GM06990 (cell line): Measurements from ENCODE around the gene POU2F3.

Experiments used
- DNase-seq: peaks from one replicate; pipeline ENCODE4 v3.0.0-alpha.2; 2011; ENCODE audit not compliant: insufficient read length; ENCODE audit errors: extremely low read depth
- H3K27me3 ChIP-seq: replicated peaks from 2 replicates; pipeline ENCODE4 v1.6.0; 2011; ENCODE audit warnings: low read length; ENCODE audit not compliant: control insufficient read depth, insufficient read depth
- H3K36me3 ChIP-seq: 2 replicates; pipeline ENCODE4 v1.5.1; 2011; ENCODE audit warnings: low read length; ENCODE audit not compliant: control insufficient read depth, insufficient read depth
- H3K4me3 ChIP-seq: replicated peaks from 2 replicates; pipeline ENCODE4 v1.5.1; 2011; ENCODE audit warnings: low read depth, mild to moderate bottlenecking, control low read depth, low read length
- TF ChIP-seq, protein P1 (sequence below): IDR thresholded peaks from 2 replicates; pipeline ENCODE4 v1.5.1; 2011; ENCODE audit warnings: low read length, control low read depth, mild to moderate bottlenecking, inconsistent platforms; ENCODE audit not compliant: insufficient read depth, poor library complexity, severe bottlenecking

Gene POU2F3

GRCh38 chr11:120304526-120304925, 64.6 kb downstream of the POU2F3 start:
- H3K27me3 ChIP-seq = no peaks in the 10 kb centered on the region; the same call in 1 of the 2 replicates
- no peak overlapping the region for H3K4me3 ChIP-seq
- DNase-seq = no peak
- no peaks in the 10 kb centered on the region for H3K36me3 ChIP-seq
- TF ChIP-seq, protein P1, sequence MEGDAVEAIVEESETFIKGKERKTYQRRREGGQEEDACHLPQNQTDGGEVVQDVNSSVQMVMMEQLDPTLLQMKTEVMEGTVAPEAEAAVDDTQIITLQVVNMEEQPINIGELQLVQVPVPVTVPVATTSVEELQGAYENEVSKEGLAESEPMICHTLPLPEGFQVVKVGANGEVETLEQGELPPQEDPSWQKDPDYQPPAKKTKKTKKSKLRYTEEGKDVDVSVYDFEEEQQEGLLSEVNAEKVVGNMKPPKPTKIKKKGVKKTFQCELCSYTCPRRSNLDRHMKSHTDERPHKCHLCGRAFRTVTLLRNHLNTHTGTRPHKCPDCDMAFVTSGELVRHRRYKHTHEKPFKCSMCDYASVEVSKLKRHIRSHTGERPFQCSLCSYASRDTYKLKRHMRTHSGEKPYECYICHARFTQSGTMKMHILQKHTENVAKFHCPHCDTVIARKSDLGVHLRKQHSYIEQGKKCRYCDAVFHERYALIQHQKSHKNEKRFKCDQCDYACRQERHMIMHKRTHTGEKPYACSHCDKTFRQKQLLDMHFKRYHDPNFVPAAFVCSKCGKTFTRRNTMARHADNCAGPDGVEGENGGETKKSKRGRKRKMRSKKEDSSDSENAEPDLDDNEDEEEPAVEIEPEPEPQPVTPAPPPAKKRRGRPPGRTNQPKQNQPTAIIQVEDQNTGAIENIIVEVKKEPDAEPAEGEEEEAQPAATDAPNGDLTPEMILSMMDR = no peak

GRCh38 chr11:120305286-120305685, 65.3 kb downstream of the POU2F3 start:
- no peaks in the 10 kb centered on the region for H3K36me3 ChIP-seq
- H3K27me3 ChIP-seq = no peaks in the 10 kb centered on the region; the same call in 1 of the 2 replicates
- DNase-seq = no peak
- TF ChIP-seq, protein P1 = no peak
- no peak overlapping the region for H3K4me3 ChIP-seq

- TF ChIP-seq, protein P1 = peak; percentile 14
- DNase-seq = no peak
- Histone ChIP-seq H3K36me3 (no peaks in the 10 kb centered on the region), H3K4me3 (no peak overlapping the region), H3K27me3 (no peaks in the 10 kb centered on the region; the same call in 1 of the 2 replicates)
Observed at GRCh38 chr11:120306519-120307242, 66.7 kb downstream of the POU2F3 start.

- Histone ChIP-seq H3K36me3 (no peaks in the 10 kb centered on the region), H3K27me3 (no peaks in the 10 kb centered on the region; the same call in 1 of the 2 replicates), H3K4me3 (no peak overlapping the region)
- TF ChIP-seq, protein P1 = no peak
- DNase-seq = no peak
Observed at GRCh38 chr11:120307476-120307875, 67.5 kb downstream of the POU2F3 start.

GRCh38 chr11:120308081-120308480, 68.1 kb downstream of the POU2F3 start:
- H3K4me3 ChIP-seq = no peak overlapping the region
- TF ChIP-seq, protein P1 = no peak
- no peaks in the 10 kb centered on the region; the same call in 1 of the 2 replicates for H3K27me3 ChIP-seq
- no peaks in the 10 kb centered on the region for H3K36me3 ChIP-seq
- DNase-seq = no peak
